ENCODE results near the gene TTC28.
"Not testable (repeated sequence)": the region's sequence is repeated elsewhere in the genome, so short reads cannot be mapped to it uniquely, and the experiment has no call there.

TTC28 gene

GRCh38 chr22:28123989-28124766, 555.5 kb downstream of the TTC28 start:
- DNase-seq: no peak

DNA sequence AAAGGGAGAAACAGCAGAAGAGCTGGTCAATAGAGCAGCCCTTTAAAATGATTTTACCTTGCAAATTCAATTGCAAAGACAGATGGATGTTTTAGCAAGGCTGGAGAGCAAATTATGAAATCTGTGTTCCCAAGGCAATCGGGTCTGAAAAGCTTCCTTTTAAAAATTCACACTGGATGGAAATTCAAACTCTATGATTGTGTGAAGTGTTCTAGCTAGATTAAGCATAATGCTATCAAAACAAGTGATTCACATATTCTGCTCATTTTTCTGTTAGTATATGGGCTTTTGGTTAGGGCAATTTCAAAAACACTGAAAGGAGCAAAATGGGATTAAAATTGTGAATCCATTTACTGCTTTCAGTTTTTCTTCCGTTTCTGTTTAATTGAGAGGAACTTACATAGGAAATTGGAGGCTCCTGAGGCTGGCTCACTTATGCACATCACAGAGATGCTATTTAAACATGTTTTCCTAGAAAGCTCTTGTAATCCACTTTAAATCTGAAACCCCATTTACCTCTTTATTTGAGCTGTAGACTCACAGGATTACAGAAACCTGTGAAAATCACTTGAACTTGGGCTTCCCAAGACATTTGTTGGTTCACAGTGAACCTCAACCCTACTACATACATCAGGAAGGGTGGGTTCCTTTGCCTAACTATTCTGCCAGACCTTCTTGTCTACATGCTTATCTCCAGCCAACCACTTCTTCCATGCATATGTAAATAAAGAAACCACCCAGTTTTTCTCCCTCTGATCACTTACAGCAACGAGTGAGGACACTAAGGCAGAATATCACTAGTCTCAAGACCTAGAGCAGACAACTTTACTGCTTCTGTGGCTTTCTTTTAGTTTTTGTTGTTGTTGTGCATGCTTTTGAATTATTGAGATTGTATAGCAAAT, 558.7 kb downstream of the TTC28 start:
- peak in 1 of 2 donors; percentile 25 for DNase-seq

DNA sequence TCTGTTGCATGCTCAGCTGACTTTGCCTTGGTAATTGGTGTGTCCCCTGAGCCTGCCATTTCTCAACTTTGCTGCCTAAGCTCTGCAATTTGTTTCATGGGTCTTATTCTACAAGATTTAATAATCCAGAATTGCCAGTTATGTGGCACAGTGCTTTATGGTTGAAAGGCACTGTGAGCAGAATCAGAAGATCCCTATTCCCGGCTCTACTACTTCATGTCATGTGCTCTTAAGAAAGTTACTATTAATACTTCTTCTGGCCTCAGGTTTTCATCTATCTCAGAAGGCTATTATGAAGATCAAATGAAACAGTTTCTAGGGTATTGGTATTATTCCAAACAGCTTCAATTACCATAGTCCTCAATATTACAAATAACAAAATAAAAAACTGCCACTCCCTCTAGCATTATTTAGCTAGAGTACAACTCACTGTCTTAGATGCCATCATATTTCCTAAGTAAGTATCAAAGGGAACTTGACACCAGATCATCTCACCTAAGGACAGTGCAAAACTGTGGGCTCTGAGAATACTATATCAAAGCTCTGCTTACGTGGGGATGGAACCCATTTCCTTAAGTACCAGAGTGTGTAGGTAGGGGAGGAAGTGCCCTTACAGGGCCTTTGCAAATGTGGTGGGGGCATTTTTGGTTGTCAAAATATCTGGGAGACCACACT, 560.5 kb downstream of the TTC28 start:
- DNase-seq: no peak

- no peak for DNase-seq
Observed at GRCh38 chr22:28116219-28116673, 563.4 kb downstream of the TTC28 start.

- no peak for DNase-seq
Observed at GRCh38 chr22:28115426-28115825, 564.2 kb downstream of the TTC28 start.

DNA sequence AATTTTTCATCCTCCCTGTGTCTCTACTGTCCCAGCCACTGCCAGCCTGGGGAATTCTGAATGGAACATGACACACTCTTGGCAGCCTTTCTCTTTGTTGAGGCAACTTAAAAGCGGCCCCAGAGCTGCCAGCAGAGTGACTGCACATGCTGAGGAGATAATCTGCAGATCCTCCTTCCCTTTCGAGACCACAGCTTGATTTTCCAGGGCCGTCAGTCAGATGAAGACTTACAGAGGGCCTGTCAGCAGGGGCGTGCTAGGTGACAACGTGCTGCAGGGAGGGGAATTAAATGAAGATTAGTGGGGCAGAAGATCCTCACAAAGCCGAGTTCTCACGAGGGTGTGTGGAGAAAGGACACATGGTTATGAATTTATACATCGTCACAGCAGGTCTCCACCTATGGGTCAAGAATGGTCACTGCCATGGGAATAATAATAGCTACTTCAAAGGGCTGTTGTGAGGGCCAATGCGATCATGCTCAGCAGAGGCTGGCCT, 567.0 kb downstream of the TTC28 start:
- DNase-seq: no peak

- DNase-seq: no peak
Observed at GRCh38 chr22:28112190-28112544, 567.5 kb downstream of the TTC28 start.

GRCh38 chr22:28111501-28112189, 568.0 kb downstream of the TTC28 start:
- no peak for DNase-seq

GRCh38 chr22:28108851-28109250, 570.8 kb downstream of the TTC28 start:
- no peak for DNase-seq

DNA sequence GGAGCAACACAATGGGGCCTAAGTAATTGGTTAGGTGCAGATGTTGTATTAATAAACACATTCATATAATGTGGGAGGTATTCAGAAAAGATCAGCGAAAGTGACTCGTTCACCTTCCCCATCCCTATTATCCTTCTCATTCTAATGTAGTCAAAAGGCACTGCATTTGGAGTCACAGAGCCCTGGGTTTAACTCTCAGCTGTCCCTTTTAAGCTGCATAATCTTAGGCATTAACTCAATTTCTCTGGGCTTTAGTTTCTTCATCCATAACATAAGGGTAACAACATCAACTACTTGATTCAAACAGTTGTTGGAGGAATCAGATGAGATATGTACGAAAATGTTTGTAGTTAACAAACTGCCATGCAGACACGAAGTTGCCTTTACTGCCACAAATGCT, 573.0 kb downstream of the TTC28 start:
- DNase-seq: no peak

DNA sequence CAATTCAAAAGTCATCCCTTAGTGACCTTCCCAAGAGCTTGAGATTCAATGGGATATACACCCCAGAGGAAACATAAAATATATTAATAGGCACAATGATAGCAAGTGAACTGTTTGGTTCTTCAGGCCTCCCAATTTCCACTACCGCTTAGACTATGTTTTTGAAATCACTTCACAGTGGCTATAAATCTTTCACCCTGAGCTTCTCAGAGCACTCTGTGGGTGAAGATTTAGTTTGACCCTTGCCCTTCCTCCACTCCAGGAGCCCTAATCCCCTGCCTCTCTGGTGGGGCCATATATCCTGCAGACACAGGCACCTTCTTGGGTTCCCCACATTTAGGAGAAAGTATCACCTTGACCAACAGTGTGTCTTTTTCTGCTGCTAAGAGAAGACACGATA, 573.7 kb downstream of the TTC28 start:
- no peak for DNase-seq

DNA sequence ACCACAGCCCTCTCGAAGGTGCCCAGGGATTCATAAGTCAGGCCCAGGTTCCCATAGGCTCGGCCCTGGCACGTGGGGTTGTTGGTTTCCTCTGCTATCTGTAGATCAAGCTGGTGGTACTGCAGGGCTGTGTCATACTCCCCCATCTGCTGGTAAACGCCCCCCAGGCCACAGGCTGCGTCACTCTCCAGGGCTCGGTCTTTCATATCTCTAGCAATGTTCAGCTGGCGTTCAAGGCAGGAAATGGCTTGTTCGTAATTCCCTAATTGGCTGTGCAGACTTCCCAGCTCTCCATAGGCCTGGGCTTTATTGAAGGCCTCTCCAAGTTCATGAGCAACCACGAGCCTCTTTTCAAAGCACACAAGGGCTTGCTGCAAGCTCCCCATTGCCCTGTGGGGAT, 574.2 kb downstream of the TTC28 start:
- DNase-seq: no peak

GRCh38 chr22:28103596-28103995, 576.0 kb downstream of the TTC28 start:
- no peak for DNase-seq

DNA sequence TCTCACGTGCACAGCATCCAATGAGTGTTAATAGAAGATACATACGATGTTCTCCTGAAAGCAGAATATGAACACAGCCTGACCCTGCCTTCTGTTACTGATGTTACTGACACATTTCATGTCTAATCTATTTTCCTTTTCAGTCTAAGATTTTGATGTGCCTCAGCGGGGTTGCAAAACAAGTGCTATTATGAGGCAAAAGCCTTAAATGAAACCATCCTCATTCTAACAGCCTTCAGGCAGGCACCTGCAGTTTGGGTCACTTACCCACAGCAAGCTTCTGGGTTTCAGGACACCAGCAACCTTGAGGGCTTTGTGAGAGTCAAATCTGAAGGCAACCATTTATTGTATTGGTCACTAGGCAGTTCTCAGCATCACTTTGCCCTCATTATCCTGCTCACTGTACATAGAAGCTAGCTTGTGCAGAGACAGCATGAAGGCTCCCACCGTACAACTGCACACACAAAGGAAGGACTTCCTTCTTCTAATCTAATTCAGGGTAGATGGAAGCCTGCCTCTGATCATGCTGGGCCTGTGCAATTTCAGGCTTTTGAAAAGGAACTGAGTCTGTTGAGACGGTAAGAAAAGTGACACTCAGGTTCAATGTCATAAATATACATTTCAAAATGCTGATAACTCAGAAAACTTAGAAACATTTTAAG, 577.4 kb downstream of the TTC28 start:
- no peak for DNase-seq

GRCh38 chr22:28097627-28098026, 582.0 kb downstream of the TTC28 start:
- DNase-seq: no peak

DNA sequence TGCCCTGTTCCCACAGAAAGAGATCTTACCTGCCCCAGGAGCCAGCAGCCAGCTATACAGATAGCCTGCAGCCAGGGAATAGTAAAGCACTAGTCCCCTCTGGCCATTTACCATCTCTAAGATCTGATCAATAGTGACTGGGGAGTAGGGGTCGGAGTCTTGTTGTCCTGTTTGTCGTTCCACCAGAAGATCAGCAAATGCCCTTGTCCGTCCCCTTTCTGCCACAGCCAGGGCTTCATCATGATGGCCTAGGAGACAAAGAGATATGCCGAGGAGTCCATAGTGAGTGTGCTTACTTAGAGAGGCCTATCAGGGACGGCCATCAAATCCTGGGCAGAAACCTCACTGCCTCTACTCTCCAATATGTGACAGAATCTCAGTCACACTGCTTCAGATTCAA, 583.5 kb downstream of the TTC28 start:
- no peak for DNase-seq

GRCh38 chr22:28095316-28096095, 584.1 kb downstream of the TTC28 start:
- DNase-seq: no peak

- DNase-seq: no peak
Observed at GRCh38 chr22:28094771-28095170, 584.9 kb downstream of the TTC28 start.

DNA sequence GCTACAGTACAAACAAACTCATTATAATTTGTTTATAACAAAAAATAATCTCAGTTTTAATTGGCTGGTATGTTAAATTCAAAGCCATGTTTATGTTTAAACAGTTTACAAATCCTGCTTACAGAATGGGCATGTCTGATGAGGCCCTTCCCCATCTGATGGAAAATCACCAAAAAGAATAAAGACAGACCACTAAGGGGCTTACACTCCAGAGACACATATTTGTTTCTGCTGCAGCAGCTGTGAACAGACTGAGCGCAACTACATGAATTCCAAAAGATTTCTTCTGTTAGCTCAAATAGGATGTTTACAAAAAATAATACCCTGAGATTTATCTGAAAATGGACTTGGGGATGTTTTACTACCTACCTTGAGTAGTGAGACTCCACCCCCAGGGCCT, 585.9 kb downstream of the TTC28 start:
- no peak for DNase-seq

DNA sequence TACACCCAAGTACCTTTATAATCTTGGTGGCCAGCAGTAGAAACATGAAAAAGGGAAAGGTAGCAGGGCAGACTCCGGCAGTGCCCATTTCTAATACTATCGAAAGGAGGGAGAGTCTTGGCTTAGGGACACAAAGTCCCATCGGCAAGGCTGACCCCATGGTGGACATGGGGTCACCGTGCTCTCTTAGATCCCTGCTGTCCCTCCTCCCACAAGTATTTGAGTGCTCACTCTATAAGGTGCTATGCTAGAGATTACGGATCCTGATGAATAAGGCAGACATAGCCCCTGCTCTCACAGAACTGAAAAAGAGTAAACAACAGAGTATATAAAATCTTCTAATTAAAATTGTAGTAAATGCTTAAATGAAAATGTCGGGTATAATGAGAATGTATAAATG, 588.2 kb downstream of the TTC28 start:
- no peak for DNase-seq

DNA sequence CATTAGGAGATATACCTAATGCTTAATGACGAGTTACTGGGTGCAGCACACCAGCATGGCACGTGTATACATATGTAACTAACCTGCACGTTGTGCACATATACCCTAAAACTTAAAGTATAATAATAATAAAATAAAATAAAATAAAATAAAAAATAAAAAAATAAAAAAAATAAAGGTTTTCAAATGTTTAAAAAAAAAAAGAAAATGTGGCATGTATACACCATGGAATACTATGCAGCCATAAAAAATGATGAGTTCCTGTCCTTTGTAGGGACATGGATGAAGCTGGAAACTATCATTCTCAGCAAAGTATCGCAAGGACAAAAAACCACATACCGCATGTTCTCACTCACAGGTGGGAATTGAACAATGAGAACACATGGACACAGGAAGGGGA, 590.1 kb downstream of the TTC28 start:
- not testable (repeated sequence) for DNase-seq

All from hippocampal formation (tissue), 2 donors.